H1 (cell line): ENCODE data around the gene C19orf67. TPM values are rescaled to one million over a fixed set of nuclear protein-coding genes. Genes with fewer than 3 reads are reported as not detected.

Experiments
- CTCF ChIA-PET: fragments of 300-600 bp; sonication (Branson Sonifier 250); formaldehyde crosslinking; loops from one replicate; lab custom pipeline; 2021; ENCODE audit not compliant: partially characterized antibody; lab: Charles Lee
- POLR2A ChIA-PET: fragments of 300-600 bp; sonication (Branson Sonifier 250); formaldehyde crosslinking; loops from one replicate; lab custom pipeline; 2021; ENCODE audit warnings: inconsistent platforms; ENCODE audit not compliant: partially characterized antibody; lab: Charles Lee
- DNase-seq, 2 experiments: peaks; one replicate each; pipeline versions ENCODE4 v3.0.0 to v3.0.0-alpha.2; 2010 to 2022; ENCODE audit warnings: low spot score in 2 of 2, low read depth in 1 of 2, mixed read lengths in 1 of 2
- FAIRE-seq: peaks from 2 replicates; lab custom pipeline; 2011; peaks lifted over from hg19 to GRCh38; lab: Jason Lieb, UNC
- H2AFZ ChIP-seq: 2 replicates; pipeline ENCODE4 v1.8.1; 2012; ENCODE audit warnings: low read length, inconsistent platforms
- H2AK5ac ChIP-seq: 2 replicates; pipeline ENCODE4 v1.6.1; 2013; ENCODE audit warnings: low read depth, low read length
- H2BK120ac ChIP-seq: replicated peaks from 2 replicates; pipeline ENCODE3; 2013; ENCODE audit warnings: low read depth, low read length, inconsistent platforms
- H2BK12ac ChIP-seq: 2 replicates; pipeline ENCODE4 v1.6.1; 2013; ENCODE audit warnings: low read depth, low read length
- H2BK15ac ChIP-seq: 2 replicates; pipeline ENCODE4 v1.6.1; 2013; ENCODE audit warnings: low read length
- H2BK20ac ChIP-seq: 2 replicates; pipeline ENCODE4 v1.6.1; 2013; ENCODE audit warnings: low read length
- H2BK5ac ChIP-seq: 2 replicates; pipeline ENCODE4 v1.6.1; 2013; ENCODE audit warnings: low read depth, low read length
- H3K14ac ChIP-seq: 2 replicates; pipeline ENCODE4 v1.6.1; 2013; ENCODE audit warnings: inconsistent platforms; ENCODE audit not compliant: insufficient read length
- H3K18ac ChIP-seq: 2 replicates; pipeline ENCODE4 v1.6.1; 2013; ENCODE audit warnings: low read length; ENCODE audit errors: extremely low read depth
- H3K23ac ChIP-seq: 2 replicates; pipeline ENCODE4 v1.6.1; 2013; ENCODE audit warnings: inconsistent platforms; ENCODE audit not compliant: insufficient read length
- H3K23me2 ChIP-seq: 2 replicates; pipeline ENCODE4 v1.6.1; 2013; ENCODE audit warnings: low read depth, low read length
- H3K27ac ChIP-seq: 2 replicates; pipeline ENCODE4 v1.6.1; 2011; ENCODE audit warnings: low read depth, low read length, inconsistent platforms
- H3K27me3 ChIP-seq, 4 experiments: replicated peaks in 1 of 4; 1 replicate in 1 of 4; 2 replicates in 3 of 4; pipeline versions ENCODE4 v1.6.1 to v1.8.1; 2011 to 2013; ENCODE audit warnings: low read length in 3 of 4, mild to moderate bottlenecking in 3 of 4, inconsistent platforms in 2 of 4, mixed read lengths in 2 of 4, moderate library complexity in 1 of 4; ENCODE audit not compliant: control insufficient read depth in 3 of 4, insufficient read depth in 3 of 4; ENCODE audit errors: extremely low read depth in 1 of 4
- H3K36me3 ChIP-seq, 4 experiments: 2 replicates each; pipeline versions ENCODE4 v1.6.1 to v1.8.1; 2011 to 2013; ENCODE audit warnings: mild to moderate bottlenecking in 4 of 4, low read length in 3 of 4, moderate library complexity in 2 of 4, control low read depth in 1 of 4, inconsistent platforms in 1 of 4; ENCODE audit not compliant: insufficient read depth in 4 of 4, control insufficient read depth in 2 of 4
- H3K4ac ChIP-seq: replicated peaks from 2 replicates; pipeline ENCODE3; 2013; ENCODE audit warnings: low read length, low read depth, mixed read lengths, inconsistent platforms; ENCODE audit not compliant: insufficient read length
- H3K4me1 ChIP-seq, 4 experiments: replicated peaks in 1 of 4; 1 replicate in 1 of 4; 2 replicates in 3 of 4; pipeline versions ENCODE4 v1.6.1 to v1.8.1; 2011 to 2013; ENCODE audit warnings: low read length in 3 of 4, inconsistent platforms in 2 of 4, mixed read lengths in 1 of 4; ENCODE audit not compliant: insufficient read depth in 4 of 4, control insufficient read depth in 3 of 4
- H3K4me2 ChIP-seq, 2 experiments: 2 replicates each; pipeline versions ENCODE4 v1.6.1 to v1.8.1; 2011 to 2013; ENCODE audit warnings: low read depth in 2 of 2, low read length in 2 of 2, control low read depth in 1 of 2, inconsistent platforms in 1 of 2, mild to moderate bottlenecking in 1 of 2; ENCODE audit not compliant: insufficient read depth in 1 of 2
- H3K4me3 ChIP-seq, 4 experiments: fragments of 200-600, 300-600 bp in 1 of 4; sonication (generic), shearing (Covaris generic), sonication (Bioruptor Twin) in 1 of 4; 2 replicates each; pipeline versions ENCODE4 v1.5.1 to v1.8.1; 2011 to 2016; ENCODE audit warnings: low read length in 4 of 4, low read depth in 3 of 4, control low read depth in 2 of 4, inconsistent platforms in 2 of 4, mild to moderate bottlenecking in 2 of 4, mixed read lengths in 1 of 4, moderate library complexity in 1 of 4; ENCODE audit not compliant: insufficient read depth in 2 of 4; ENCODE audit errors: extremely low read depth in 1 of 4
- H3K56ac ChIP-seq: replicated peaks from 2 replicates; pipeline ENCODE3; 2013; ENCODE audit warnings: low read depth, mild to moderate bottlenecking, mixed read lengths, low read length, inconsistent platforms; ENCODE audit not compliant: insufficient read length
- H3K79me1 ChIP-seq: 2 replicates; pipeline ENCODE4 v1.6.1; 2013; ENCODE audit warnings: low read depth, low read length, control low read depth
- H3K79me2 ChIP-seq, 2 experiments: 2 replicates each; pipeline versions ENCODE4 v1.6.1 to v1.8.1; 2012 to 2013; ENCODE audit warnings: low read length in 2 of 2, mild to moderate bottlenecking in 2 of 2, inconsistent platforms in 1 of 2; ENCODE audit not compliant: insufficient read depth in 2 of 2, control insufficient read depth in 1 of 2
- H3K9ac ChIP-seq, 4 experiments: replicated peaks in 1 of 4; 1 replicate in 1 of 4; 2 replicates in 3 of 4; pipeline versions ENCODE4 v1.6.1 to v1.8.1; 2011 to 2013; ENCODE audit warnings: low read depth in 3 of 4, low read length in 3 of 4, control low read depth in 2 of 4, mild to moderate bottlenecking in 2 of 4, moderate library complexity in 2 of 4, inconsistent platforms in 1 of 4; ENCODE audit errors: extremely low read depth in 1 of 4
- H3K9me3 ChIP-seq, 2 experiments: 2 replicates each; pipeline versions ENCODE4 v1.6.1 to v1.8.1; 2012 to 2013; ENCODE audit warnings: mild to moderate bottlenecking in 2 of 2, moderate library complexity in 2 of 2, control low read depth in 1 of 2, inconsistent platforms in 1 of 2, low read depth in 1 of 2, low read length in 1 of 2, mixed read lengths in 1 of 2; ENCODE audit not compliant: insufficient read depth in 2 of 2
- H4K20me1 ChIP-seq, 2 experiments: replicated peaks in 1 of 2; 2 replicates each; pipeline versions ENCODE3 to v1.8.1; 2011 to 2013; ENCODE audit warnings: inconsistent platforms in 2 of 2, low read length in 2 of 2, mild to moderate bottlenecking in 1 of 2; ENCODE audit not compliant: insufficient read depth in 2 of 2, control insufficient read depth in 1 of 2
- H4K5ac ChIP-seq: 2 replicates; pipeline ENCODE4 v1.6.1; 2013; ENCODE audit warnings: low read length, low read depth, mixed read lengths, inconsistent platforms; ENCODE audit not compliant: insufficient read length
- H4K8ac ChIP-seq: 2 replicates; pipeline ENCODE4 v1.8.0; 2013; ENCODE audit warnings: mild to moderate bottlenecking, moderate library complexity, low read length, inconsistent platforms; ENCODE audit not compliant: insufficient read depth; ENCODE audit errors: extremely low read depth
- H4K91ac ChIP-seq: replicated peaks from 2 replicates; pipeline ENCODE3; 2013; ENCODE audit warnings: low read length, mixed read lengths, inconsistent platforms; ENCODE audit not compliant: insufficient read length
- GABPA ChIP-seq: IDR thresholded peaks from 2 replicates; pipeline ENCODE4 v1.6.1; 2011; ENCODE audit warnings: mild to moderate bottlenecking, low read length, moderate library complexity, borderline replicate concordance; ENCODE audit not compliant: insufficient read depth
- RFX5 ChIP-seq: IDR thresholded peaks from 2 replicates; pipeline ENCODE4 v1.6.1; 2011; ENCODE audit warnings: low read depth, low read length, improper control_type of control experiment, borderline replicate concordance
- WGBS, 2 experiments: shearing (Covaris generic) in 1 of 2; methylation state at CpG; one replicate each; pipeline versions ENCODE4 v1.1.6 to v1.1.7; 2013 to 2015; ENCODE audit warnings: low lambda C conversion rate in 2 of 2, mixed read lengths in 2 of 2, inconsistent platforms in 1 of 2, low coverage in 1 of 2, missing lambda C conversion rate in 1 of 2; ENCODE audit not compliant: insufficient replicate concordance in 2 of 2, insufficient coverage in 1 of 2, insufficient read length in 1 of 2; ENCODE audit errors: extremely low coverage in 1 of 2, missing lambda C conversion rate in 1 of 2; 5-methylcytosine and 5-hydroxymethylcytosine counted together
- polyA plus RNA-seq, 7 experiments: library from polyadenylated mRNA; depleted of rRNA in 3 of 7; stranded (reverse) in 5 of 7; unstranded in 2 of 7; fragments of >200 nt in 5 of 7; fragments of 200-250 nt in 2 of 7; gene quantifications; 1 replicate in 5 of 7; 2 replicates in 1 of 7; 4 replicates in 1 of 7; pipeline versions ENCODE4 v1.2.1 to v1.2.3, GENCODE V29; 2011 to 2013; ENCODE audit warnings: missing spikeins in 2 of 7, mixed read lengths in 2 of 7
- total RNA-seq: library from RNA; stranded (reverse); fragmentation: NEBNext Ultra II Directional; extraction: Animal tissue kit (Norgen Biotek cat#: 25700); gene quantifications from 2 replicates; pipeline ENCODE4 v1.2.1, GENCODE V29; 2021
- TF ChIP-seq, protein P1 (sequence below): IDR thresholded peaks from 2 replicates; pipeline ENCODE4 v1.6.1; 2011; ENCODE audit warnings: low read depth, mild to moderate bottlenecking, low read length; ENCODE audit not compliant: insufficient read depth
- TF ChIP-seq, protein P2 (sequence below): IDR thresholded peaks from 2 replicates; pipeline ENCODE4 v1.6.1; 2011; ENCODE audit warnings: low read length, improper control_type of control experiment

The C19orf67 gene
- total and polyA plus RNA-seq, 2 of the 8 experiments (the other 6 are each of a cell fraction or from before 2014, with no cell fraction given), result 0.12 TPM; not detected in 1

DNA sequence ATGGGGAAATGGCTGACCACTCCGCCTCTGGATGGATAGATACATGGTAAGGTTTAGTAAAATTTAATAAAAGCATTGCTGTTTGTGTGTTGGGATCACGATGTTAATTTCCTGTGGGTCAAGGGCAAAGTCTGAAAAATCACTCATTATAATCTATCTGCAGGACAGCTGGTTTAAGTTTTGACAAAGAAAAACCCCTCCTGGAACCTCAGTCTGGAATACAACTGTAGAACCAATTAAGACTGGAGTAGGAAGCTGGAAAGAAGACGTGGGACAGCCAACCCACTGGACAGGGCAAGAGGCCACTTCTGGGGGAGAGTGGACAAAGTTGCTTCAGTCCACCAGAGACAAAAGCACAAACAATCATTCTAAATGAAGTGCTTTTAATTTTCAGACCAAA lies 33.6 kb upstream of the C19orf67 start:
- Histone ChIP-seq H3K79me2 (0 out of 4 replicates have a peak, but pooled peaks cover 0 to 3% of the 10 kb centered on the region in 2 experiments), H3K79me1 (no peaks in the 10 kb centered on the region; the same call in 1 of the 2 replicates), H3K4me1 (peaks cover 6 to 16% (median 9%) of the 10 kb centered on the region in 4 experiments; a peak in 6 of 7 replicates), H3K23me2 (peaks cover 8% of the 10 kb centered on the region), H3K36me3 (peaks cover 0 to 12% (median 4%) of the 10 kb centered on the region in 4 experiments; a peak in 5 of 8 replicates), H4K20me1 (peaks cover 5 to 16% of the 10 kb centered on the region in 2 experiments), H2BK12ac (no peak overlapping the region), H3K4ac (no peak overlapping the region), H2BK120ac (no peak overlapping the region), H3K14ac (no peak overlapping the region), H4K5ac (no peak overlapping the region), H3K9ac (no peak overlapping the region), H3K4me3 (peak overlapping the region in 1 of 4 experiments; percentile 61; a peak in 5 of 8 replicates), H3K56ac (no peak overlapping the region), H2BK15ac (no peak overlapping the region), H4K91ac (no peak overlapping the region), H2AK5ac (no peak overlapping the region), H3K27ac (no peak overlapping the region), H4K8ac (no peak overlapping the region), H3K9me3 (no peaks in the 10 kb centered on the region), H3K27me3 (no peaks in the 10 kb centered on the region; a peak in 2 of 7 replicates), H3K4me2 (peak overlapping the region; percentile 77 to 94; a peak in 3 of 4 replicates), H3K23ac (no peak overlapping the region), H3K18ac (no peak overlapping the region), H2BK20ac (no peak overlapping the region), H2BK5ac (no peak overlapping the region), H2AFZ (no peak overlapping the region)
- CTCF ChIA-PET, result interaction anchor here (0.6 to 1.4 kb wide), 2 partner anchors 18 to 361 kb away, joined by 3 to 5 read pairs; partner anchors contain the start of gene ASF1B
- FAIRE-seq (no peak), DNase-seq (no peak)
- POLR2A ChIA-PET, result interaction anchor here (1.2 to 11.0 kb wide), 4 partner anchors 9 to 229 kb away, joined by 3 to 109 read pairs (median 4); partner anchors contain the start of gene ASF1B
- 83% methylated on average over 3 of the region's 3 CpGs; no CpG with 5 or more reads in 1 of the 2 experiments for WGBS, 2 experiments
- TF ChIP-seq GABPA (no peak), RFX5 (no peak)
- TF ChIP-seq, protein P1, sequence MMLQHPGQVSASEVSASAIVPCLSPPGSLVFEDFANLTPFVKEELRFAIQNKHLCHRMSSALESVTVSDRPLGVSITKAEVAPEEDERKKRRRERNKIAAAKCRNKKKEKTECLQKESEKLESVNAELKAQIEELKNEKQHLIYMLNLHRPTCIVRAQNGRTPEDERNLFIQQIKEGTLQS, result no peak
- TF ChIP-seq, protein P2, sequence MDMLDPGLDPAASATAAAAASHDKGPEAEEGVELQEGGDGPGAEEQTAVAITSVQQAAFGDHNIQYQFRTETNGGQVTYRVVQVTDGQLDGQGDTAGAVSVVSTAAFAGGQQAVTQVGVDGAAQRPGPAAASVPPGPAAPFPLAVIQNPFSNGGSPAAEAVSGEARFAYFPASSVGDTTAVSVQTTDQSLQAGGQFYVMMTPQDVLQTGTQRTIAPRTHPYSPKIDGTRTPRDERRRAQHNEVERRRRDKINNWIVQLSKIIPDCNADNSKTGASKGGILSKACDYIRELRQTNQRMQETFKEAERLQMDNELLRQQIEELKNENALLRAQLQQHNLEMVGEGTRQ, result no peak
